SK-N-SH treated with all-trans-retinoic acid at 6 μM for 48 hours (cell line): Measurements from ENCODE around the gene RPS4Y1.

Experiments
- ATAC-seq: fragments of 200-7000 bp; cut with Tn5 transposase; 3 replicates; pipeline ENCODE4 v1.9.1; 2020; ENCODE audit warnings: mild to moderate bottlenecking, moderate library complexity
- ARNTL ChIP-seq: fragments of 450-650 bp; formaldehyde crosslinking; IDR thresholded peaks from 2 replicates; pipeline ENCODE4 v1.5.0; 2020; ENCODE audit warnings: low read depth, mild to moderate bottlenecking, moderate library complexity, borderline replicate concordance
- CREB5 ChIP-seq: fragments of 250-450 bp; sonication (Bioruptor Pico); IDR thresholded peaks from 2 replicates; pipeline ENCODE4 v1.5.1; 2020; ENCODE audit warnings: low read depth, mild to moderate bottlenecking, moderate library complexity
- ESRRG ChIP-seq: fragments of 250-450 bp; sonication (Bioruptor Pico); IDR thresholded peaks from 2 replicates; pipeline ENCODE4 v1.6.1; 2021; ENCODE audit warnings: mild to moderate bottlenecking
- GLIS3 ChIP-seq: fragments of 250-450 bp; sonication (Bioruptor Pico); IDR thresholded peaks from 2 replicates; pipeline ENCODE4 v1.5.0; 2020; ENCODE audit warnings: mild to moderate bottlenecking, moderate library complexity
- POU6F1 ChIP-seq: fragments of 250-450 bp; sonication (Bioruptor Pico); IDR thresholded peaks from 2 replicates; pipeline ENCODE4 v1.8.0; 2021; ENCODE audit warnings: low read depth, mild to moderate bottlenecking, moderate library complexity, borderline replicate concordance
- PPARA ChIP-seq: fragments of 250-450 bp; sonication (Bioruptor Pico); IDR thresholded peaks from 2 replicates; pipeline ENCODE4 v1.5.0; 2020; ENCODE audit warnings: mild to moderate bottlenecking, borderline replicate concordance
- RARB ChIP-seq: fragments of 250-450 bp; sonication (Bioruptor Pico); IDR thresholded peaks from 2 replicates; pipeline ENCODE4 v1.8.0; 2021; ENCODE audit warnings: mild to moderate bottlenecking, moderate library complexity
- SNAI2 ChIP-seq: fragments of 250-450 bp; sonication (Bioruptor Pico); IDR thresholded peaks from 2 replicates; pipeline ENCODE4 v1.5.0; 2020; ENCODE audit warnings: mild to moderate bottlenecking, moderate library complexity
- TOX ChIP-seq: fragments of 250-450 bp; sonication (Bioruptor Pico); IDR thresholded peaks from 2 replicates; pipeline ENCODE4 v1.8.0; 2021; ENCODE audit warnings: mild to moderate bottlenecking, moderate library complexity, borderline replicate concordance
- TSHZ2 ChIP-seq: fragments of 250-450 bp; sonication (Bioruptor Pico); IDR thresholded peaks from 2 replicates; pipeline ENCODE4 v1.5.0; 2020; ENCODE audit warnings: mild to moderate bottlenecking, moderate library complexity
- ZC3H10 ChIP-seq: fragments of 250-450 bp; sonication (Bioruptor Pico); IDR thresholded peaks from 2 replicates; pipeline ENCODE4 v1.5.1; 2021; ENCODE audit warnings: mild to moderate bottlenecking, moderate library complexity
- ZFP3 ChIP-seq: fragments of 250-450 bp; sonication (Bioruptor Pico); IDR thresholded peaks from 2 replicates; pipeline ENCODE4 v1.5.0; 2020; ENCODE audit warnings: mild to moderate bottlenecking, moderate library complexity
- ZFP30 ChIP-seq: fragments of 450-650 bp; formaldehyde crosslinking; IDR thresholded peaks from 2 replicates; pipeline ENCODE4 v1.5.0; 2022; ENCODE audit warnings: mild to moderate bottlenecking, moderate library complexity
- ZNF565 ChIP-seq: fragments of 450-650 bp; formaldehyde crosslinking; conservative IDR thresholded peaks from 2 replicates; pipeline ENCODE4 v1.5.0; 2020; ENCODE audit warnings: low read depth, mild to moderate bottlenecking, moderate library complexity
- ZNF70 ChIP-seq: fragments of 450-650 bp; formaldehyde crosslinking; IDR thresholded peaks from 2 replicates; pipeline ENCODE4 v1.5.0; 2020; ENCODE audit warnings: mild to moderate bottlenecking, moderate library complexity
- ZNF8 ChIP-seq: fragments of 450-650 bp; formaldehyde crosslinking; IDR thresholded peaks from 2 replicates; pipeline ENCODE4 v1.5.0; 2020; ENCODE audit warnings: mild to moderate bottlenecking, moderate library complexity
- TF ChIP-seq, protein P1 (sequence below): fragments of 250-450 bp; sonication (Bioruptor Pico); IDR thresholded peaks from 2 replicates; pipeline ENCODE4 v1.5.1; 2021; ENCODE audit warnings: mild to moderate bottlenecking, moderate library complexity
- TF ChIP-seq, protein P2 (sequence below): fragments of 250-450 bp; sonication (Bioruptor Pico); IDR thresholded peaks from 2 replicates; pipeline ENCODE4 v1.8.0; 2020; ENCODE audit warnings: mild to moderate bottlenecking, moderate library complexity, borderline replicate concordance

Gene RPS4Y1

GRCh38 chrY:2841471-2841893, at the start of gene RPS4Y1:
Gene RPS4Y1, plus strand, starts transcription at chrY:2841602. Its CDS starts 23 bp downstream, at chrY:2841625.
- no peak for ATAC-seq
- TF ChIP-seq SNAI2 (CRISPR knock-in tag), result no peak
- TF ChIP-seq, protein P1, sequence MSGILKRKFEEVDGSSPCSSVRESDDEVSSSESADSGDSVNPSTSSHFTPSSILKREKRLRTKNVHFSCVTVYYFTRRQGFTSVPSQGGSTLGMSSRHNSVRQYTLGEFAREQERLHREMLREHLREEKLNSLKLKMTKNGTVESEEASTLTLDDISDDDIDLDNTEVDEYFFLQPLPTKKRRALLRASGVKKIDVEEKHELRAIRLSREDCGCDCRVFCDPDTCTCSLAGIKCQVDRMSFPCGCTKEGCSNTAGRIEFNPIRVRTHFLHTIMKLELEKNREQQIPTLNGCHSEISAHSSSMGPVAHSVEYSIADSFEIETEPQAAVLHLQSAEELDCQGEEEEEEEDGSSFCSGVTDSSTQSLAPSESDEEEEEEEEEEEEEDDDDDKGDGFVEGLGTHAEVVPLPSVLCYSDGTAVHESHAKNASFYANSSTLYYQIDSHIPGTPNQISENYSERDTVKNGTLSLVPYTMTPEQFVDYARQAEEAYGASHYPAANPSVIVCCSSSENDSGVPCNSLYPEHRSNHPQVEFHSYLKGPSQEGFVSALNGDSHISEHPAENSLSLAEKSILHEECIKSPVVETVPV (CRISPR knock-in tag), result no peak
- TF ChIP-seq, protein P2, sequence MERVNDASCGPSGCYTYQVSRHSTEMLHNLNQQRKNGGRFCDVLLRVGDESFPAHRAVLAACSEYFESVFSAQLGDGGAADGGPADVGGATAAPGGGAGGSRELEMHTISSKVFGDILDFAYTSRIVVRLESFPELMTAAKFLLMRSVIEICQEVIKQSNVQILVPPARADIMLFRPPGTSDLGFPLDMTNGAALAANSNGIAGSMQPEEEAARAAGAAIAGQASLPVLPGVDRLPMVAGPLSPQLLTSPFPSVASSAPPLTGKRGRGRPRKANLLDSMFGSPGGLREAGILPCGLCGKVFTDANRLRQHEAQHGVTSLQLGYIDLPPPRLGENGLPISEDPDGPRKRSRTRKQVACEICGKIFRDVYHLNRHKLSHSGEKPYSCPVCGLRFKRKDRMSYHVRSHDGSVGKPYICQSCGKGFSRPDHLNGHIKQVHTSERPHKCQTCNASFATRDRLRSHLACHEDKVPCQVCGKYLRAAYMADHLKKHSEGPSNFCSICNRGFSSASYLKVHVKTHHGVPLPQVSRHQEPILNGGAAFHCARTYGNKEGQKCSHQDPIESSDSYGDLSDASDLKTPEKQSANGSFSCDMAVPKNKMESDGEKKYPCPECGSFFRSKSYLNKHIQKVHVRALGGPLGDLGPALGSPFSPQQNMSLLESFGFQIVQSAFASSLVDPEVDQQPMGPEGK (CRISPR knock-in tag), result no peak
- TF ChIP-seq TOX (CRISPR knock-in tag), result no peak
- no peak for TF ChIP-seq CREB5 (CRISPR knock-in tag)
- no peak for TF ChIP-seq GLIS3 (CRISPR knock-in tag)
- TF ChIP-seq ZNF565 (CRISPR knock-in tag), result no peak
- no peak for TF ChIP-seq RARB (CRISPR knock-in tag)
- TF ChIP-seq ZFP3 (CRISPR knock-in tag), result no peak
- TF ChIP-seq ZNF70, result no peak
- TF ChIP-seq ZNF8 (CRISPR knock-in tag), result no peak
- TF ChIP-seq ESRRG (CRISPR knock-in tag), result no peak
- no peak for TF ChIP-seq ZC3H10 (CRISPR knock-in tag)
- no peak for TF ChIP-seq ZFP30 (CRISPR knock-in tag)
- no peak for TF ChIP-seq PPARA (CRISPR knock-in tag)

DNA sequence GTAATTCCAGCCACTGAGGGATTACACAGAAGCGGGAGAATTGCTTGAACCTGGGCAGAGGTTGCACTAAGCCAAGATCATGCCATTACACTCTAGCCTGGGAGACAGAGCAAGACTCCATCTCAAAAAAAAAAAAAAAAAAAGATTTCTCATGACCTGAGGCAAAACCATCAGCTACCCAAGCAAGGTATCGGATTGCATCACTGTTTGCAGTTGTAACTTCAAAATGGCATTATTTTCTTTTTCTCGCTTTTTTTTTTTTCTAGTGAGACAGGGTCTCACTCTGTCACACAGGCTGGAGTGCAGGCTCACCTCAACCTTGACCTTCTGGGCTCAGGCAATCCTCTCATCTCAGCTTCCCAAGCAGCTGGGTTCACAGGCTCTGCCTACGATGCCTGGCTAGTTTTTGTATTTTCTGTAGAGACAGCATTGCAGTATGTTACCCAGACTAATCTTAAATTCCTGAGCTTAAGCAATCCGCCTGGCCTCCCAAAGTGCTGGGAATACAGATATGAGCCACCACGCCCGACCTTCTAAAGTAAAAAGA, 44.4 kb upstream of the RPS4Y1 start:
- TF ChIP-seq, protein P1 (CRISPR knock-in tag), result no peak
- no peak for TF ChIP-seq ARNTL (CRISPR knock-in tag)
- no peak for TF ChIP-seq POU6F1
- no peak for TF ChIP-seq ZNF565 (CRISPR knock-in tag)
- ATAC-seq, result no peak

GRCh38 chrY:2797991-2798390, 43.4 kb upstream of the RPS4Y1 start:
- no peak for ATAC-seq
- no peak for TF ChIP-seq RARB (CRISPR knock-in tag)
- TF ChIP-seq TSHZ2 (CRISPR knock-in tag), result no peak
- no peak for TF ChIP-seq ARNTL (CRISPR knock-in tag)
- TF ChIP-seq, all 23 proteins: peak for 0
